ENCODE results near the gene PLEKHH2.

Gene PLEKHH2

DNA sequence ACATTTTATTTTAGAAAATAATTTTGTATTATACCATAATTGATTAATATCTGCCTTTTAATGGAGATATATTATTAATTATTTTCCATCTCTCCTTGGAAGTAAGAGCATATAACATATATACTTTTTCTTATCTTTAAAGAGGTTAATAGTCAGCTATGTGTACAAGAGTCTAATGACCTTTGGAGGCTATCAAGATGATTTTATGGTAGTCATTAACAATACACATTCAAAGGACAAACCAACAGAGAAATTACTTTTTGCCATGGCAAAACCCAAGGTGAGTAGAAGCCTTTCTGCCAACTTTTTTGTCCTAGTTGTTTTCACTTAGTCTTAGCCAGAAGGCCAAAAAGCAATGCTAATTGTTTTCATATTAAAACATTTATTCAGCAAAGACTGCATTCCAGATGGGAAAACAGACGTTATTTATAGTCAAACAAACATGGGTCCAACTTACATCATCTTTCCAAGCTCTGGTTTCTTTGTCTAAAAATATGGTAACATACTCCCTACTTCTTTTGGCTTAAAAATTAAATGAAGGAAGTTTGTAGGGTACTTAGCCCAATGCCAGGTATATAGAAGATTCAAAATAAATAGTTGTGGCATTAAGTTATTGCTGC, 127.1 kb downstream of the PLEKHH2 start:
- no peak for DNase-seq

DNA sequence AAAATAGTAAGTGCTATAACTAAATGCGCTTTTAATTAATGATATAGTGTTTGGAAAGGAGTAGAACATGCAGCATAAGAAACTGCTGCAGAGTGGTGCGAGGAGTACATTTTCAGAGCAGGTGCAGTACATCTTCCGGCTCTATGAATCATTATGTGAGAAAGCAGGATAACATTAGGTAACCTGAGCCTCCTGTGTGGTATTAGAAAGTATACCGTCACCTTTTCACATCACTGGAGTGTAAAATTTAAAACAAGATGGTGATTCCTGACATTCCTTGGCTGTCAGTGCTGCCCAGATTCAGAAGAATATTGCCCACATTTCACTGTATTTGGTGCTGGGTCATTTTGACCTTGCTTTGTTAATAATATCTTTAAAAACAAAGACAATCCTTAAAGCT, 128.9 kb downstream of the PLEKHH2 start:
- no peak for DNase-seq

DNA sequence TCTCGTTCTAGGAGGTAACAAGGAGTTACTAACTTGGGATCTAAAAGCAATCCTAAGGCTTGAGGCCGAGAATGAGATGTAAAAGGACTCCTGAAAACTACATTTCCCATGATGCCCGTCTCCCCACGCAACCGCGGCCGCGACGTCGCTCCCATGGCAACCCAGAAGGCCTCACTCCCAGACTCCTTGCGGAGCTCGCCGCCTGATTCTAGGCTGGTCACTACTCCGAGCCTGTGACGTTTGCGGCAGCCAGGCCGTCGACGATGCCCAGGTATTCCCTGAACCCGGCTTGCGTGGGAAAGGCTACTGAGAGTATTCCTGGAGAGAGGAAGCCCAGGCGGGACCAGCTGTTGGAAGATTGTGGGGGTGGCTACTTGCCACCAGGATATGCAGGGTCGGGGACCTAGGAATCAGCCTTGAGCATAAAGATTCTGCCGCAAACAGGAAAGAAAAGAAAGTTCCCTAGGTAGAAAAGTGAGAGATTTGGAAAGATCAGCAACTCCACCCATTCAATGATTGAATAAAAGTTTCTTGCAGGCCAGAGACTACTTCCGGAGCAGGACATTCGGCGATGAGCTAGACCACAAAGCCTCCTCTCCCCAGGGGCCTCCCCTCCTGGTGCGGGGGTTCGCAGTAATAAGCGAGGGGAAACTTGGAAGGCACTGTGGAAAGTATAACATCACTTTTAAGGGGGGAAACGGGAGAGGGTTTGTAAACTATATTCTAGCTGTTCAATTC, 137.0 kb downstream of the PLEKHH2 start, which contains the start of gene DYNC2LI1:
TSS of gene DYNC2LI1 (plus strand) at position 164 of the 738 bp plus-strand sequence. CDS start at position 264, 100 bp downstream.
- peak; percentile 89 for DNase-seq

DNA sequence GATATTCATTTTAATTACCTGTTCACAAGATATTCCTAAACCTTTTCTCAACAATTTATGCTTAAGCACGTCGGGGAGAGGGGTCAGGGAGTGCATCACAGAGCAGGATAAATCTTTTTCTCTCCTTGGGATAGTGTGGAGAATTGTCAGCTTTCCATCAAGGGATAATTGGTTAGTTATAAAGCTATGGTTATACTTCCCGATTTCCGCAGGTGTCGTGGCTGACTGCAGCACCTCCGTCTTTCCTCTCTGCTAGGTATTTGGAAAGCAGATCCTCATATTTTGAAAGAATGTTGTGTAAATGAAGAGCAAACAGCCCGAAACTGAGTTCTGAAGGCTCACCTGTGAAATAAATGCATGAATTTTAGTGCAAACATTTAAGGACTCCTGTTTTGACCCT, 137.6 kb downstream of the PLEKHH2 start:
- no peak for DNase-seq

DNA sequence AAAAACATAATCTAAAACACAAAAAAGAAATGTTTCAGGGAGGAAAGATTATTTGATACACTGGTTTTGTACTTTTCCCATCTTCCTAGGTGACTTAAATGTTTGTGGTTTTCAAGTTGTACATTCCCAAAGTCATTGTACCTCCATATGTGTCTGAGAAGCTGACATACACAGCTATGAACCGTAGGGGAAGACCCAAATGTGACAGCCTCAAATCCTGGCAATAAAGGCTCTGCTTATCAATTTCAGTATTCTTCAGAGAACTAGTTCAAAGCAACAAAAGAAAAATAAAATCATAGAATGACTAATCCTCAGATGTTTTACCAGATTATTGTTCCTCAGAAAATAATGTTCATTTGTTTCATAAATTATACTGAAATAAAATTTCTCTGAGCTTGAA, 139.3 kb downstream of the PLEKHH2 start:
- DNase-seq, result peak; percentile 51

DNA sequence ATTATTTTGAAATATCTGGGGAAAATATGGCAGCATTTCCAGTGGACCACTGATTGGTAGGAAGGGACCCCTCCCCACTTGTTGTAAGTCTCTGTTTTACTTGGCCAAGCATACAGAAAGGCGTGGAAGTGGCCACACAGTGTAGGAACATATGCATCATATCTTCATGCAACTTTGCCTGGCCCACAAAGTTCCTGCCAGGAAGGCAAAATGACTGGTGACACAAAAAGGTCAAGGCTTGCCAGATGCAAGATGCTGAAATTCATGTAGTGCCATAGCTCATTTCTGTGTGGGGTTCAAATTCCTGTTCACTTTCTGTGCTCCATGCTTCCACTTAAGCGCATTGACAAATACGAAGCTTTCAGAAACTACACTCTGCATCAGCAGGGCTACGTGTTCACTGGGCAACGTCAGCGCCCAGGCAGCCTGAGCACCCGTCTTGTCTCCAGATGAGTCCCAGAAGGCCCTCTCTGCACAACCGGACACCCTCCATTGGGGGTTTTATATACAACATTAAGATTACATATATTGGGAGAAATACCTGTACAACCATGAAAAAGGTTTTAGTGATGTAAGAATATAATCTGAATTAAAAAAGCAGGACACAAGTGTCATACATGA, 140.4 kb downstream of the PLEKHH2 start:
- DNase-seq, result no peak

DNA sequence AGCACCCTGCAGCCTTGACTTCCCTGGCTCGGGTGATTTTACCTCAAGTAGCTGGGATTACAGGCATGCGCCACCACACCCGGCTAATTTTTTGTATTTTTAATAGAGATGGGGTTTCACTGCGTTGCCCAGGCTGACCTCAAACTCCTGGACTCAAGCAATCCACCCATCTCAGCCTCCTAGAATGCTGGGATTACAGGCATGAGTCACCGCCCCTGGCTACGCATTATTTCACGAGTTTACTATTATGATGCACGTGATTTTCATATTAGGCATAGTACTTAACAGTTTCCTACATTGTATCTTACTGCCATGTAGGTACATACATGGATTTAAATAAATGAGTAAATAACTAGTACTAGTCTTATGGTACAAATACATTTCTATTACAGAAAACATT, 141.2 kb downstream of the PLEKHH2 start:
- DNase-seq, result no peak

DNA sequence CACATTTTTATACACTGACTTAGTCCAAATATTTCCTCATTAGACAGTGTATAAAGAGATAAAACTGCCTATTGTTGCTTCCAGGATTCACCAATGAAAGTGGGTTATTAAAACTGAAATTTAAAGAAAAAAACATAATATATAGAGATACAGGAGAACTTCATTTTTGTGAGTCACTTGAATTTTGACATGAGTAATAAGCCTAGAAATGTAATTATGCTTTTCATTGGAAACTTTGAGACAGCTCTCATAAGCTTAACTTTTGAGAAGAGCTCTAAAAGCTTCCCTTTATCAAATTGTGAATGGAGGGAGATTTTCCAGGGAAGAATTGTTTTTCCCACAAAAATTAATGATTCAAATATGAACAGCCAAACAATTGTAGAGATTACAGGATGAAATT, 150.8 kb downstream of the PLEKHH2 start:
- no peak for DNase-seq

DNA sequence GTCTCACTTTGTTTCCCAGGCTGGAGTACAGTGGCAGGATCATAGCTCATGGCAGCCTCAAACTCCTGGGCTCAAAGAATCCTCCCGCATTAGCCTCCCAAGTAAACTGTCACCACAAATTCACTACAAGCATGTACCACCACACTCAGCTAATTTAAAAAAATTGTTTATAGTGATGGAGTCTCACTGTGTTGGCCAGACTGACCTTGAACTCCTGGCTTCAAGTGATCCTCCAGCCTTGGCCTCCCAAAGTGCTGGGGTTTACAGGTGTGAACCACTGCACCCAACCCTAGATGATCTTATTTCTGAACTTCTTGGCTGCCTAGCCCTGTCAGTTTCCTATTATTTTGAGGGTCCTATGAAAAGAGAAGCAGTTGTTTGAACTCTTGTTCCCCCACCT, 151.6 kb downstream of the PLEKHH2 start:
- DNase-seq, result no peak

DNA sequence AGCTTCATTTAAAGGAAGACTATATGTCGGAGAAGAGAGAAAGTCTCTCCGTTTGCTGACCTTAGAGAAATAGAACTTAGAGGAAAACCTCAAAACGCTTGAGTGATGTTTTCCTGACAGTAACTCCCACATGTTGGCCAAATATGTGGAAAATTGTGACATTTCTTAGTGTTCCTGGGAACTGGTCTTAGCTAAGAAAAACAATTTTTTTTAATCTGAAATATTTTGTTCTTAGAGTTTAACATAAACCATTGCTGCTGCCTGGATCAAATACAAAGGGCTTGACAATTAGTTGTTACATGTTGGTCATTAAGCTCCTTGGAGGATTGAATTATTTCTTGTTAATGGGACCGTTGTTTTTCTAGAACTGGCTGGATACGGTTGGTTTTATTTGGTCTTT, 153.1 kb downstream of the PLEKHH2 start:
- no peak for DNase-seq

DNA sequence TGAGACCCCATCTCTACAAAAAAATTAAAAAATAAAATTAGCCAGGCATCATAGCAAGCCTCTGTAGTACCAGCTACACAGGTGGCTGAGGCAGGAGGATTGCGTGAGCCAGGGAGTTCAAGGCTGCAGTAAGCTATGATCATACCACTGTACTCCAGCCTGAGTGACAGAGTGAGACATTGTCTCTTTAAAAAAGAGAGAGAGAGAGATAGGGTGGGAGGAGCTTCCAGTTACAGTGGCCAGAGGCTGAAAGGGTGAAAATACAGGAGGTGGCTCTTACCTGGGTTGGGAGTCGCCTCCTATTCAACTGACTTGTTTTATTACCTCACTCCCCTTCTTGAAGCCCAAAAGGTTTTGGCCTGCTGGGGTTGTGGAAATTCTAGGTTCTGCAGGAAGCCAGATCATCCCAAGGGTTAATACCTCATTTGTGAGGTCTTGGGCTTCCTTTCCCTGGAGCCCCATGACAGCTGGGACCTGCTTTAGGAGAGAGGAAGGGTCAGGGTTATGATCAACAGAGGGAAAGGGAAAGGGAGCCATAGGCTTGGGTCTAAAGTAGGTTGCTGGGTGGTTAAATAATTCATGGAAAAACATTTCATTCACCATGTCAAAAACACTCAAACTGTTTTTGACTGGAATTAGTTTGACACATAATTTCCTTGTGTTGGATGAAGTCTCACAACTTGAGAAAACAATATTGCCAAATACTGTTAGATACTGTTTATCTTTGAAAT, 154.1 kb downstream of the PLEKHH2 start:
- no peak for DNase-seq

DNA sequence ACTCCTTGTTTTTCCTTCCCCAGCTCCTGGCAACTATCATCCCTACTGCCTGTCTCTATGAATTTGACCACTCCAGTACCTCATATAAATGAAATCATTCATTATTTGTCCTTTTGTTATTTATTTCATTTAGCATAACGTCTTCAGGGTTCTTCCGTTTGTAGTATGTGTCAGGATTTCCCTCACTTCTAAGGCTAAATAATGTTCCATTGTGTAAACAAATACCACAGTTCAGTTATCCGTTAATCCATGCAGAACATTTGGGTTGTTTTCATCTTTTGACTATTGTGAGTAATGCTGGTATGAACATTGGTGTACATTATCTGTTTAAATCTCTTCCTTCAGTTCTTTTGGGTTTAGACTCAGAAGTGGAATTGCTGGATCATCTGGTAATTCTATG, 155.6 kb downstream of the PLEKHH2 start:
- no peak for DNase-seq

DNA sequence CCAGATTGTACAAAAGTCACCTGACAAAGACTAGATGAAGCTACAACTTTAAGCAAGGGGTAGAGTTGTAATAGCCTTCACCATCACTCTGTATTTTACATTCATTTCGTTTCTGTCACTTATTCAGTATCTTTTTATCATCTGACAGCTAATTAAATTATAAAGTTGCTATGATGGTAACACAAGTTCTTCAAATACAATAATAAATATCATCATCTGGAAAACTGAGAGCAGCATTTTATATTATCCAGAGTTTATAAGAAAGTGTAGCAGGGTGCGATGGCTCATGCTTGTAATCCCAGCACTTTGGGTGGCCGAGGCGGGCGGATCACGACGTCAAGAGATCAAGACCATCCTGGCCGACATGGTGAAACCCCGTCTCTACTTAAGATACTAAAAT, 157.9 kb downstream of the PLEKHH2 start:
- DNase-seq, result no peak

DNA sequence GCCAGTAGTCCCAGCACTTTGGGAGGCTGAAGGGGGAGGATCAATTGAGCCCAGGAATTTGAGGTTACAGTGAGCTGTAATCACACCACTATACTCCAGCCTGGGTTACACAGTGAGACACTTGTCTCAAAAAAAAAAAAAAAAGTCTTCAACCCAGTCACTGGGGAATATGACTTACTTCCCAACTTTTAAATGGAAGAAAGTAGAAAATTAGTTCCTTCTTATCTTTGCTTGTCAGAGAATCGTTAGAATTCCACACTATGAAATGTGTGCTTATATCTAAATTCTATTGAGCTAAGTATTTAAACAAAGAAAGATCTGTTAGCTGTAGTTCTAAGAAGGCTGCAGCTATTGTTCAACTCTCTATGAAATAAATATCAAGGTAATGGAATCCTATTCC, 159.1 kb downstream of the PLEKHH2 start:
- DNase-seq, result no peak

DNA sequence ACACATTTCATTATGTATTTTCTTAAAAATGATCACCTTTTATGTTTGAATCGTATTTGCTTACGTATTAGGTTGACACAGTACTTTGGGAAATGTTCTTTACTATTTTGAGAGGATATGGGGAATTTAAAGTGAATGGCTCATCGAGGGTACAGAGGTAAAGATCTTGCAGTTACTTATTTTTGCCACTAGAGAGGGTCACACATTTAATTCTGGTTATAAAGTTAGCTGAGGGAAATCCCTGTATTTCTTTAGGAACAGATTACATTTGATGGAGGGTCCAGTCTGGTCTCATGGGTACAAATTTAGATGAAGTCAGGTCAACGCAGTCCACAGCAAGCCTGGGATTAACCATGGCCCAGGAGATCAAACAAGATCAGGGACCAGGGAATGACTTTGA, 161.2 kb downstream of the PLEKHH2 start:
- DNase-seq, result no peak

DNA sequence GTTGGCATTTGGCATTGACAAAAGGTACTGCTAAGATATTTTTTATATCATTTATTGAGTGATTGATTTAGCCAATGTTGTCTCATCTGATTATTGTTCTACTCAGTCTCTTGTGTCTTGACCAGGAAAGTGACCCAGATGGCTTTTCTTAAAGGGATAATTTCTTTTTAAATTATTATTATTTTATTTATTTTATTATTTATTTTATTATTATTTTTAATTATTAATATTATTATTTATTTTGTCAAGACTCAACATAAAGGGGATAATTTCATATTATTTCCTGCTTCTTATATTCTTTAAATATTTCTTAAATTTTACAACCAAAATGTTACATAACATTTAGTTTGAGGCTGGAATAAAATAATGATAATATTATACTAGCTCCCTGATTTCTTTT, 163.8 kb downstream of the PLEKHH2 start:
- no peak for DNase-seq

DNA sequence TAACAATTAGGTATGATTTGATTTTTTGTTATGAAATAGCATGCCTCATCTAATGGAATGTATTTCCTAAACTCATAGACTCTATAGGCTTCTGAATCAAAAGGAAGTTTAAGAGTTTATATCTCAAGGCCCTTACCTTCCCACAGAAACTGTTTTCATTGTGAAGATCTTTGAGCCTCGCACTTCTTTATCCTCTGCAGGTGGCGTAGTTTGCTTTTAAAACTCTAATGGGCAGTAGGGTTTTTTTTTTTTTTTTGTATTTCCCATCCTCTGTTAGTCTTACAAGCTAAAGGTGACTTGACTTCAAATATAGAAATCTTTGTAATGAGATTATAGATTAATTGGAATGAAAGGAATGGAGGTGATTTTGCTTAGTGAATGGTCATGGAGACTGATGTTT, 165.1 kb downstream of the PLEKHH2 start:
- no peak for DNase-seq

DNA sequence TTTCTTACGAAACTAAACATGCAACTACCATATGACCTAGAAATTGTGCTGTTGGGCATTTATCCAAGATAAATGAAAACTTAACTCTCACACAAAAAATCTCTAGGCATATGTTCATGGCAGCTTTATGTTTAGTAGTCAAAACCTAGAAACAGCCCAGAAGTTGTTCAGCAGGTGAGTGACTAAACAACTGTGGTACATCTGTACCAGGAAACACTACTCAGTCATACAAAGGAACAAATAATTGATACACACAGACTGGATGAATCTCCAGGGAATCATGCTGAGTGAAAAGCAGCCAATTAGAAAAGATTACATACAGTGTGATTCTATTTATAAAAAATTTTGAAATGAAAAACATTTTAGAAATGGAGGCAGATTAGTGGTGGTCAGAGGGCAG, 166.1 kb downstream of the PLEKHH2 start:
- no peak for DNase-seq

DNA sequence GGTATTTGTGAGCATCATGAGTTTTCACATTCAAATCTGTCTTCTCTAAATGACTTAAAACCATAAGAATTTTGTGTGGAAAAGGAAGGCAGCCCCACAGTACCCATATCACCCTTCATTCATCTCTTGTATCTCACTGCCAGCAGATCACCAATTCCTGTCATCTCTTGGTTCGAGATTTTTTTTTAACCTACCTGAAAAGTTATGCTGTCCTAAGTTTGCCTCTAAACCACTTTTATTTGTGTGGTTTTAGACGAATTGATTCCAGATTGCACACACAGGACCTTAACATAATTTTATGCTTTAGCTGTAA, 169.6 kb downstream of the PLEKHH2 start:
- DNase-seq, result no peak

DNA sequence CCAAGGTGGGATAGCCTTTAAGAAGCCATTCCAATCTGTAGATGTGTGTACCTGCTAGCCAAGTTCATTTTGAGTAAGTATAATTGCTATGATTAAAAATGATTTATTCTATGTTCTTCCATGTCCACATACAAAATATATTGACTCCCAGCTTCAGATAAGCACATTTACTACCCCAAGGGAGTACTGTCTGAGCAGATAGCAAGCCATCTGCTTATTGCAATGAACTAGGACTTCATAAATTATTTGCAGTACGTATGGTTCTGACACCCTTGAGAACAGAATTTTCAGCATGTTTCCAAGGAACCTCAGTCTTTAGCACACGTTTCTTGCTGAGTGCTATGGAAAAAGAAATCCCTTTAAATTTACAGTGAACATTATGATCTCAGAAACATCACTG, 173.4 kb downstream of the PLEKHH2 start:
- DNase-seq, result no peak

DNA sequence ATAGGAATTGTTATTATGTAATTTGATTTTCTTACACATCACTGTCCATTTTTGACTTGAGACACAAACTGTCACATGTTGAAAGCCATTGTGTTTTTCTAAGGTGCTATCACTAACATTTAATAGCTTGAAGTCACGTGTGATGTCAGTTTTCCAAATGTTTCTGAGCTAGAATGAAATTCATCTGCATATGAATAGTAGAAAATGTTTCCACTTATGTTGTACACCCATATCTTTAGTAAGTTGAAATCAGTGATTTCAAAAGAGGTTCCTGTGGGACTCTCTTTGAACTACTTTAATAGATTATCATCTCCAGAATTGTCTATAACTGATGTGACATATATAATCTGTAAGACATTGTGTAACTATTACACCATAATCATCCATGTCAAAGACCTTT, 173.8 kb downstream of the PLEKHH2 start:
- DNase-seq, result no peak

DNA sequence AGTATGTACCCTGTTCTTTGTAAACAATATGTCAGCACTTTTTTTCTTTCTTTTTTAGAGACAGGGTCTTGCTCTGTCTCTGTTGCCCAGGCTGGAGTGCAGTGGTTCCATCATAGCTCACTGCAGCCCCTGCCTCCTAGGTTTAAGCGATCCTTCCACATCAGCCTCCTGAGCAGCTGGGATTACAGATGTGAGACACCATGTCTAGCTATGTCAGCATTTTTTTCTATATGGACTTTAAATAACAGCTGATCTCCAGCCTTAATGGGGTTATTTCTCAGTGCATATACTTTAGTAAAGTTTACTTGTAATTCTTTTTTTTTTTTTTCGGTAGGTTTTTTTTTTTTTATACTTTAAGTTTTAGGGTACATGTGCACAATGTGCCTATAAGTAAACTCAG, 174.9 kb downstream of the PLEKHH2 start:
- DNase-seq, result no peak

DNA sequence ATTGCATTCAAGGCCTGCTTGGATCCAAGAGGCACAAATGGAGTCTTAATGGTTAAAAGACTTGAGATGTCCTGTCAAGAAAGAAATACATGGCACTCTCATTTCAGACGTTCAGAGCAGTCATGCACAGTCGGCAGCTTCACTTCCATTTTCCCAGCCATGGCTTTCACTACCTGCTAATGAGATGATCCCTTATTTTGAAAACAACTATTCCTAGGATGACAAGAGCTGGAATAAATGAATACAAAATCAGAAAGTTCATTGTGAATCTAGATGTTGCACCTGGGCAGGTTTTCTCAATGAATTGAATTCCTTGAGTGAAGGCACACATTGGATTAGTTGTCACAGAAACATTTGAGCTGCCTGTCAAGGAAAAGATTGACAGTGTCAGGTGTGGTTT, 175.9 kb downstream of the PLEKHH2 start:
- no peak for DNase-seq

DNA sequence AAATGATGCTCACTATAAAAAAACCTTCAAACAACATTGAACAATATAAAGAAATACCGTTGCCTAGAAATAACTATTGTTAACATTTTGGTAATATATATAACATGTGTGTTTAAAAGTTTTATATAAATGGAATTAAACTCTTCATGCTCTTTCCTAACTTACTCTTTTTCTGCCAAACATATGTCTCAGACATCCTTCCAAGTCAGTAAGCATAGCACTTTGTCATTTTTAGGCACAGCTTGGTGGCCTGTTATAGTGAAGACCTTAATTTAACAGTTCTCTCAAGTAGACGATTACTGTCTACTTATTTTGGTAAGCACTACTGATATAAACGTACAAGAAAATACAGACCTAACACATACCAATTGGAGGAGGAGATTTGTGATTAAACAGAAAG, 177.7 kb downstream of the PLEKHH2 start:
- DNase-seq, result no peak

Data from activated CD4-positive, alpha-beta T cell treated with anti-CD3 and anti-CD28 coated beads, Interleukin-10, Interleukin-2, amounts not matched to agents 100 ng/mL and 50 ng/mL, durations not matched to agents 16 hours and 8 hours (primary cell).